Endothelial cell of umbilical vein (primary cell): ENCODE measurements around the gene GRID2IP. TPM values are rescaled to one million over a fixed set of nuclear protein-coding genes. Genes with fewer than 3 reads are reported as not detected.

Experiments used
- BruUV-seq: library from RNA; stranded (reverse); fragments of 400-500 nt; replicated peaks from 2 replicates; lab custom pipeline; 2021; lab: Mats Ljungman, UMichigan
- CTCF ChIA-PET: fragments of 300-600, 350-600 bp; sonication (Branson Sonifier 250); formaldehyde crosslinking; loops from one replicate; lab custom pipeline; 2021; ENCODE audit warnings: antibody characterized with exemption, inconsistent platforms; lab: Charles Lee
- POLR2A ChIA-PET: fragments of 300-600, 350-600 bp; sonication (Branson Sonifier 250); formaldehyde crosslinking; loops from one replicate; lab custom pipeline; 2021; ENCODE audit warnings: antibody characterized with exemption, inconsistent platforms; lab: Charles Lee
- DNase-seq: peaks from one replicate; pipeline ENCODE4 v3.0.0-alpha.2; 2011; ENCODE audit warnings: low read depth, low spot score
- FAIRE-seq: peaks from 2 replicates; lab custom pipeline; 2011; peaks lifted over from hg19 to GRCh38; lab: Jason Lieb, UNC
- H2AFZ ChIP-seq: 2 replicates; pipeline ENCODE4 v1.6.0; 2012; ENCODE audit warnings: low read depth, low read length, control low read depth, inconsistent platforms
- H3K27ac ChIP-seq: 2 replicates; pipeline ENCODE4 v1.5.1; 2011; ENCODE audit warnings: low read depth, mild to moderate bottlenecking, control low read depth, low read length, moderate library complexity; ENCODE audit not compliant: insufficient read depth
- H3K27me3 ChIP-seq, 2 experiments: 2 replicates each; pipeline versions ENCODE4 v1.6.0 to v1.6.1; 2011; ENCODE audit warnings: low read length in 2 of 2, mixed read lengths in 1 of 2; ENCODE audit not compliant: control insufficient read depth in 2 of 2, insufficient read depth in 2 of 2
- H3K36me3 ChIP-seq, 2 experiments: 2 replicates in 1 of 2; 3 replicates in 1 of 2; pipeline ENCODE4 v1.5.1; 2011; ENCODE audit warnings: low read length in 2 of 2, mild to moderate bottlenecking in 1 of 2, moderate library complexity in 1 of 2; ENCODE audit not compliant: control insufficient read depth in 2 of 2, insufficient read depth in 2 of 2; ENCODE audit errors: extremely low read depth in 1 of 2
- H3K4me1 ChIP-seq: 3 replicates; pipeline ENCODE4 v1.5.1; 2011; ENCODE audit warnings: mild to moderate bottlenecking, low read length; ENCODE audit not compliant: control insufficient read depth, insufficient read depth; ENCODE audit errors: extremely low read depth
- H3K4me2 ChIP-seq: 2 replicates; pipeline ENCODE4 v1.6.1; 2011; ENCODE audit warnings: low read length, control low read depth, mixed read lengths; ENCODE audit not compliant: insufficient read depth
- H3K4me3 ChIP-seq, 3 experiments: fragments of 200-600 bp in 1 of 3; sonication (generic), shearing (Covaris generic) in 1 of 3; replicated peaks in 1 of 3; 2 replicates each; pipeline ENCODE4 v1.5.1; 2011 to 2016; ENCODE audit warnings: control low read depth in 3 of 3, low read length in 3 of 3, mild to moderate bottlenecking in 2 of 3, inconsistent platforms in 1 of 3, low read depth in 1 of 3, moderate library complexity in 1 of 3; ENCODE audit not compliant: insufficient read depth in 1 of 3
- H3K79me2 ChIP-seq: 2 replicates; pipeline ENCODE4 v1.6.0; 2012; ENCODE audit warnings: low read length, inconsistent platforms; ENCODE audit not compliant: control insufficient read depth, insufficient read depth
- H3K9ac ChIP-seq: replicated peaks from 2 replicates; pipeline ENCODE3; 2011; ENCODE audit warnings: low read length, control low read depth; ENCODE audit not compliant: insufficient read depth; ENCODE audit errors: extremely low read depth
- H3K9me1 ChIP-seq: replicated peaks from 3 replicates; pipeline ENCODE4 v1.6.0; 2011; ENCODE audit warnings: mild to moderate bottlenecking, low read length; ENCODE audit not compliant: control insufficient read depth, insufficient read depth; ENCODE audit errors: extremely low read depth
- H3K9me3 ChIP-seq: replicated peaks from 2 replicates; pipeline ENCODE4 v1.5.1; 2012; ENCODE audit warnings: low read length, inconsistent platforms; ENCODE audit not compliant: control insufficient read depth, insufficient read depth
- H4K20me1 ChIP-seq: replicated peaks from 2 replicates; pipeline ENCODE3; 2011; ENCODE audit warnings: mild to moderate bottlenecking, low read length; ENCODE audit not compliant: control insufficient read depth, insufficient read depth; ENCODE audit errors: extremely low read depth
- EZH2 ChIP-seq: IDR thresholded peaks from 2 replicates; pipeline ENCODE4 v1.6.1; 2012; ENCODE audit warnings: borderline replicate concordance, low read depth, mild to moderate bottlenecking, moderate library complexity, low read length, inconsistent platforms; ENCODE audit not compliant: severe bottlenecking
- FOS ChIP-seq: IDR thresholded peaks from 2 replicates; pipeline ENCODE4 v1.6.1; 2011; ENCODE audit warnings: mild to moderate bottlenecking, low read length, moderate library complexity, borderline replicate concordance; ENCODE audit not compliant: insufficient read depth
- GATA2 ChIP-seq: IDR thresholded peaks from 2 replicates; pipeline ENCODE4 v1.7.0; 2011; ENCODE audit warnings: low read depth, mild to moderate bottlenecking, moderate library complexity, mixed read lengths, low read length; ENCODE audit not compliant: insufficient read length, insufficient read depth
- JUN ChIP-seq: IDR thresholded peaks from 2 replicates; pipeline ENCODE4 v1.6.1; 2011; ENCODE audit warnings: borderline replicate concordance, low read depth; ENCODE audit not compliant: insufficient read length, insufficient read depth
- MAX ChIP-seq: IDR thresholded peaks from 2 replicates; pipeline ENCODE4 v1.6.1; 2011; ENCODE audit not compliant: insufficient read depth, insufficient read length
- MYC ChIP-seq: IDR thresholded peaks from one replicate; pipeline ENCODE4 v1.6.1; 2011; ENCODE audit warnings: mild to moderate bottlenecking, low read depth, low read length
- POLR2A ChIP-seq: IDR thresholded peaks from 2 replicates; pipeline ENCODE4 v1.6.1; 2012; ENCODE audit warnings: low read depth, mild to moderate bottlenecking, control low read depth, low read length
- POLR2AphosphoS5 ChIP-seq: IDR thresholded peaks from 2 replicates; pipeline ENCODE4 v1.6.1; 2012; ENCODE audit warnings: low read depth, mild to moderate bottlenecking, control low read depth, low read length, moderate library complexity; ENCODE audit not compliant: insufficient read depth
- dilution Hi-C: fragments of 300-500 bp; cut with MboI; formaldehyde crosslinking; loops from one replicate; pipeline ENCODE4 v1.15.0; 2019; ENCODE audit warnings: low sequenced_read_pairs; ENCODE audit not compliant: extremely low pct_ligation_motif_present
- intact Hi-C: fragments of 100-400 bp; cut with micrococcal nuclease; formaldehyde crosslinking; loops from one replicate; pipeline ENCODE4 v1.10.0; 2022
- polyA plus RNA-seq, 4 experiments: library from polyadenylated mRNA; depleted of rRNA in 3 of 4; stranded (reverse) in 3 of 4; unstranded in 1 of 4; fragments of >200 nt; gene quantifications; 2 replicates each; pipeline versions ENCODE4 v1.2.1 to v1.2.3, GENCODE V29; 2011 to 2012; ENCODE audit warnings: missing spikeins in 1 of 4
- total RNA-seq: library from RNA; stranded (reverse); gene quantifications from 2 replicates; pipeline ENCODE4 v1.2.3, GENCODE V29; 2021
- TF ChIP-seq, protein P1 (sequence below), 2 donors: IDR thresholded peaks; 1 replicate in 1 of 2; 2 replicates in 1 of 2; pipeline ENCODE4 v1.5.1; 2011; ENCODE audit warnings: low read length in 2 of 2, mild to moderate bottlenecking in 2 of 2, moderate library complexity in 2 of 2, control low read depth in 1 of 2, inconsistent platforms in 1 of 2, low read depth in 1 of 2; ENCODE audit not compliant: insufficient read depth in 1 of 2; ENCODE audit errors: extremely low read depth in 1 of 2

GRID2IP gene
- total and polyA plus RNA-seq, 2 donors (not counting 3 experiments of a cell fraction or from before 2014, with no cell fraction given), result not detected

DNA sequence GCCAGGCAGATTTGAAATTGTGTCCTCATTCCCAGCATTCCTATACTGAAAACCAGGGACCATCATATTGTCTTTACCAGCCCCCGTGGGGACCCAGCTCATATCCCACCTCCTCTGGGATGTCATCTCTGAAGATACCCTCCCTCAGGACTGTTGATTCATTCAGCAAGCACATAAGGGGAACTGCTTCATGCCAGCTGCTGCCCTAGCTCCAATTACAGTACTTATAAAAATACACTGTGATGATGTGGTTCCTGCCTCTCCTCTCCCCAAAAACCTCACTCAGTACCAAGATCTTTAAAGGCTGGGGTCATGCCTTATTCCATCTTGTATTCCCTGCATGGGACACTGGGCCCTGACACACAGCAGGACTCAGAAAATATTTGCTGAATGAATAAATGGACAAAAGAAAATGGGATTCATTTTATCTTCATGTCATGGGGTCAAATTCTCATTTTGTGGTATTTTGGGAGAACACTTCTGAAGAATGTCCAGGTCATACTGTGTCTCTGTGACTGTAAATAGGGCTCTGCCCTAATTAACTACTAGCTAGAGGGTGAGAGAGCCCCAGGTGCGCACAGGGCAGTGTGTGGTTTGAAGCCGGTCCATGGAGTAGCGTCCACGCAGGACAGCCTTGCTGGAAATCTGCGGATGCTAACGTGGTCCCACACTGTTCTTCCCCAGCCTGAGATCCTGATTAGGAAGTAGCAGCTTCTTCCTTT lies 74.5 kb downstream of the GRID2IP start:
- no peak overlapping the region for H3K27ac ChIP-seq
- peaks cover 13% of the 10 kb centered on the region for H4K20me1 ChIP-seq
- no peak for DNase-seq
- H3K36me3 ChIP-seq, result peaks cover 7 to 10% of the 10 kb centered on the region in 2 experiments
- no peak for FAIRE-seq
- no peaks in the 10 kb centered on the region for H3K9me1 ChIP-seq
- H3K4me2 ChIP-seq, result no peak overlapping the region
- H3K4me1 ChIP-seq, result no peaks in the 10 kb centered on the region
- H2AFZ ChIP-seq, result no peak overlapping the region
- dilution Hi-C loops, result no loop called here
- peaks cover 98% of the 10 kb centered on the region for H3K79me2 ChIP-seq
- ChIA-PET CTCF (no interaction called here), POLR2A (no interaction called here)
- intact Hi-C loops, result no loop called here
- H3K9ac ChIP-seq, result no peak overlapping the region
- TF ChIP-seq, protein P1, sequence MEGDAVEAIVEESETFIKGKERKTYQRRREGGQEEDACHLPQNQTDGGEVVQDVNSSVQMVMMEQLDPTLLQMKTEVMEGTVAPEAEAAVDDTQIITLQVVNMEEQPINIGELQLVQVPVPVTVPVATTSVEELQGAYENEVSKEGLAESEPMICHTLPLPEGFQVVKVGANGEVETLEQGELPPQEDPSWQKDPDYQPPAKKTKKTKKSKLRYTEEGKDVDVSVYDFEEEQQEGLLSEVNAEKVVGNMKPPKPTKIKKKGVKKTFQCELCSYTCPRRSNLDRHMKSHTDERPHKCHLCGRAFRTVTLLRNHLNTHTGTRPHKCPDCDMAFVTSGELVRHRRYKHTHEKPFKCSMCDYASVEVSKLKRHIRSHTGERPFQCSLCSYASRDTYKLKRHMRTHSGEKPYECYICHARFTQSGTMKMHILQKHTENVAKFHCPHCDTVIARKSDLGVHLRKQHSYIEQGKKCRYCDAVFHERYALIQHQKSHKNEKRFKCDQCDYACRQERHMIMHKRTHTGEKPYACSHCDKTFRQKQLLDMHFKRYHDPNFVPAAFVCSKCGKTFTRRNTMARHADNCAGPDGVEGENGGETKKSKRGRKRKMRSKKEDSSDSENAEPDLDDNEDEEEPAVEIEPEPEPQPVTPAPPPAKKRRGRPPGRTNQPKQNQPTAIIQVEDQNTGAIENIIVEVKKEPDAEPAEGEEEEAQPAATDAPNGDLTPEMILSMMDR (IDR thresholded peaks at IDR 0.05; ENCODE audit: extremely low read depth in 1 of 2, insufficient read depth in 1 of 2, low read depth in 1 of 2, low read length in 2 of 2), result no peak
- TF ChIP-seq GATA2, result no peak
- TF ChIP-seq MYC, result no peak
- no peak for TF ChIP-seq JUN
- no peak for TF ChIP-seq MAX
- TF ChIP-seq POLR2A, result no peak
- TF ChIP-seq EZH2, result no peak
- TF ChIP-seq POLR2AphosphoS5, result no peak
- no peak for TF ChIP-seq FOS
- BruUV-seq, result no TSS peak
- H3K4me3 ChIP-seq, result no peak overlapping the region
- H3K9me3 ChIP-seq, result no peaks in the 10 kb centered on the region
- H3K27me3 ChIP-seq, result no peaks in the 10 kb centered on the region
